Hematopoietic multipotent progenitor cell treated with erythropoietin and hydrocortisone succinate and interleukin-3 and kit ligand, for 4 days (in vitro differentiated cells): ENCODE data around the gene GCGR.

Experiments
- DNase-seq: peaks from one replicate; pipeline ENCODE4 v3.0.0-alpha.2; 2015

GCGR gene

DNA sequence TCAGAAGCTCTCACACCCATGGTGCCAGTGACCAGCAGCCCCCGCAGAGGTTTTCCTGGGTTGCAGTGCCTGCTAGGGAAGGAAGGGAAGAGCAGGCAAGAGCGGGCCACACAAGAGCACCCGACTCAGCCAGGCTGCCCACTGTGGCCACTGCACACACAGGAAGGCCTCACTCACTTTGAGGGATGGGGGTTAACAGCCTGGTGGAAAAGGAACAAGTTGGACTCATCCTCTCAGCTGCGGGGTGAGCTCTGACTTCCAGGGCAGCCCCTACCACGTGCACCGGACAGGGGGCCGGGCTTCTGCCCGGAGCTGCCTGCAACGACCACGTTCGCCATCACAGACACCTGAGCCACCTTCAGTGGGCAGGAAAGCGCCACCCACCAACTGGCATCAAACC lies 48.3 kb downstream of the GCGR start:
- DNase-seq: no peak

DNA sequence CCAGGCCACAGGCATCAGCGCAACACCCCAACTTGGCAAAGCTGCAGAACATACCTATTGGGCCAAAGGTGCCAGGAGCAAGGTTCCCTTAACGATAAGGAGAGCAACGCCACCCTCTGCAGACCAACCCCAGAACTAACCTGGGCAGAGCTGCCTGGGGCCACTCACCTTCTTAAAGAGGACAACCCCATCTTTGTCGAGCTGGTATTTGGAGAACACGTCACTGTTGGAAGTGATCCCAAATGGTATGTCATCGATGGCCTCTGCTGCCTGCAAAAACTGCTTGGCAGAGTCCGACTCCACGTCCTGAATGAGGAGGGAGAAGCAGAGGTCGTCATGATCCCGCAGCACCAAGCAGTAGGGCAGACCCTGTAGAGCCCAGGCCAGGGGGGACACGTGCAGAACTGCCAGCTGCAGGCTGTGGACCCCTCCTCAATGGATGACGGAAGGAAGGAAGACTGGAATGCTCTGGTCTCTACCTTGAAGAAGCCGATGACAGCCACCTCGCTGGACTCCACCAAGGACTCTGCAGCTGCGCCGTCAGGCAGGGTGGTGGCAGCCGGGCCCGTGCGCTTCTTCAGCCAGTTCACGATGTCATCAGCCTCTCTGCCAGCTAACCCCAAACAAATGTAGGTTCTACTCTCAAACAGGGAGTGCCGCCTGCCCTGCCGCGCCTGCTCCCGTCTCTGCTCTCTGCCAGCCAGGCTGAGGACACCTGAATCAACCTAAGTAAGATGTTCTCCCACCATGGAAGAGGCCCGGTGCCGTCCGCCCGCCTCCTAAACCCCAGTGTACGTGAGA lies 51.2 kb downstream of the GCGR start:
- peak; percentile 37 for DNase-seq

DNA sequence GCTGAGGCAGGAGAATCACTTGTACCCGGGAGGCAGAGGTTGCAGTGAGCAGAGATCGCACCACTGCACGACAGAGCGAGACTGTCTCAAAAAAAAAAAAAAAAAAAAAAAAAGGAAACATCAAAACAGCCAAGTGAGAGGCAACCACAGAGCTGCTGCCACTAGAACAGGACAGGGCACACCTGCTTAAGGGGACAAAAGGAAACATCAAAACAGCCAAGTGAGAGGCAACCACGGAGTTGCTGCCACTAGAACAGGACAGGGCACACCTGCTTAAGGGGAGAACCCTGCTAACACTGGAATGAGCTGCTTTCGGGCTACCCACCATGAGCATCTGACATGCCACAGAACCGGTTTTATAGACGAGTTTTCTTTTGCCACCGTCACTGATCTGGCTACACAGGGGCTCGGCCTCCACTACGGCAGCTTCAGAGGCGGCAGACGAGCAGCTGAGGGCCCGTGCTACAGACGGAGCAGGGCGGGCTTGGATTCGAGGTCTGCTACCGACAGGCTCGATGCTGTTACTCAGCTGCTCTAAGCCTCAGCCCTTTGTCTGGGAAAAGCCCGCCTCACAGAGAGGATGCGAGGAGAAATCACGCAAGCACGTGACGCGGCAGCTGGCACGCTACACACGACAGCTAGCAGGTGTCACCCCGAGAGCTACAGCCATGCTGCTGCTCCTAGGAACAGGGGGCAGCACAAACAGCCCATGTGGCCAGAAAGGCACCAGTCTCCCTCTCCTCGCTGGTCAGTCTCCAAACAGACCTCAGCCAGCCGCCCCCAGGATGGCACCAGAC lies 54.4 kb downstream of the GCGR start:
- DNase-seq: no peak

DNA sequence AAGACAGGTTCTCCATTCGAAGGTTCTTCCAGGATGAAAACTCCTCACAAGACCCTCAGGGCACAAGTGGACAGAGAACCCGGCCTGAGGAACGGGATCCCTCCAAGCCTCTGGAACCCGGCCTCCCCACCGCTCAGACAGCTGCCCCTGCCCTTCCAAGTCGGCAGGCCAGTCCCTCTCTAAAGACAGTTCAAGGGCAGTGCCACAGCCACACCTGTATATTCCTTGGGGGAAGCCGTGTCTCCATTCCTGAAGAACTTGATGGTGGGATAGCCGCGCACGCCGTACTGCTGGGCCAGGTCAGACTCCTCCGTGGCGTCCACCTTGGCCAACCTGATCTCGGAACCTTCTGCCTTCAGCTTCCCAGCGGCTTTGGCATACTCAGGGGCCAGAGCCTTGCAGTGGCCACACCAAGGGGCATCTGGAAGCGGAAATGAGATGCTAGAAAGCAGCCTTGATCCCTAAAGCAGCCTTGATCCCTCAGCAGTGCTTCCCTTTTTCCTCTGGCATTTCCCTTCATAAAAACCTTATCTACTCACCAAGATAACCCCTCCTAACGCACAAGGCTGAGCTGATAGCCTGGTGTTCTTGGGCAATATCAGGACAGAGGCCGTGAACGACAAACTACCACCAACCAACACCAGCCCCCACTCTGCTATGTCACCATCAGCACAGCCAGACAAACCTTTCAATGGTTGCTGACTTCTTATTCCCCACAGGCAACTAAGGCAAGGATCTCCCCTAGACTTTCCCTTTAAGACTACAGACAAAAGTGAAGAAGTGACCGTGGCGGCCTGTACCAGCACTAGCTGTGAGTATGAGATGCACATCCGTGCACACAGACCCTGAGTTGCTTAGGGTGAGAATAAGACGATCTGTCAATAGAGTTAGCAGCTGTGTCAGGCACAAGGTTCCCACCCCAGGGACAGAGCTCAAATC lies 55.3 kb downstream of the GCGR start:
- DNase-seq: peak; percentile 60

DNA sequence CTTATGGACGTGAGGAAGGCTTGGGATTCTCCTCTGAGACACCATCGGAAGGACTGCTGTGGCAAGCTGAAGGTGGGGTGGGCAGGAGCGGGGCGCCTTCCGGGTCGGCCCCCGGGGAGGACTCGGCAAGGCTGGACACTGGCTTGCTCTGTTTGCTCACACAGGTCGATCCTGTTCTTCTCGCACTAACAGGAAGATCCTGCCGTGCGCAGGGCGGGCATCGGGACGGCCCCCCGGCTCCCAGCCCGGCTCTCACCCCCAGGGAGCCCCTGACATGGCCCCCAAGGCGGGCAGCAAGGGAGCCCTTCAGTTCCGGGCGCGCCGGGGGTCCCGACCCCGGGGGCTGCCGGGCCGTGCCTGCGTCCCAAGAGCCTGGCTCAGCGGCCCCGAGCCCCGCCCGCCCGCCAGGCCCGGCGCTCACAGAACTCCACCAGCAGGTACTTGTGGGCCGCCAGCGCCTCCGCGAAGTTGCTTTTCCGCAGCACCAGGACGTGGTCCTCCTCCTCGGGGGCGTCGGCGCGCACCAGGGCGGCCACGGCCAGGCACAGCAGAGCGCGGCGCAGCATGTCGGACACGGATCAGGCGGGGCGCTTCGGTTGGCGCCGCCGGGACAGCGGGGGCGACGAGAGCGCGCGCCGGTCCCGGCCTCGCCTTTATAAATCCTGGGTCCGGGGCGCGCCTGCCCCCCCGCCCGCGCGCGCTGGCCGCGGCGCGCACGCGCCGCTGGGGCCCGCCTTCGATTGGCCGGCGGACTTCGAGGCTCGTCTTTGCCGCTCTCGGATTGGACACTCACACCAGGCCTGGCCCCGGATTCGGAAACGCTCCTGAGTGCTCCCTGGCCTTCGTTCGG lies 56.2 kb downstream of the GCGR start, which contains the start of gene P4HB:
P4HB (minus strand) TSS at position 630 of the 850 bp plus-strand sequence; CDS start at position 566, 64 bp downstream.
- no peak for DNase-seq

DNA sequence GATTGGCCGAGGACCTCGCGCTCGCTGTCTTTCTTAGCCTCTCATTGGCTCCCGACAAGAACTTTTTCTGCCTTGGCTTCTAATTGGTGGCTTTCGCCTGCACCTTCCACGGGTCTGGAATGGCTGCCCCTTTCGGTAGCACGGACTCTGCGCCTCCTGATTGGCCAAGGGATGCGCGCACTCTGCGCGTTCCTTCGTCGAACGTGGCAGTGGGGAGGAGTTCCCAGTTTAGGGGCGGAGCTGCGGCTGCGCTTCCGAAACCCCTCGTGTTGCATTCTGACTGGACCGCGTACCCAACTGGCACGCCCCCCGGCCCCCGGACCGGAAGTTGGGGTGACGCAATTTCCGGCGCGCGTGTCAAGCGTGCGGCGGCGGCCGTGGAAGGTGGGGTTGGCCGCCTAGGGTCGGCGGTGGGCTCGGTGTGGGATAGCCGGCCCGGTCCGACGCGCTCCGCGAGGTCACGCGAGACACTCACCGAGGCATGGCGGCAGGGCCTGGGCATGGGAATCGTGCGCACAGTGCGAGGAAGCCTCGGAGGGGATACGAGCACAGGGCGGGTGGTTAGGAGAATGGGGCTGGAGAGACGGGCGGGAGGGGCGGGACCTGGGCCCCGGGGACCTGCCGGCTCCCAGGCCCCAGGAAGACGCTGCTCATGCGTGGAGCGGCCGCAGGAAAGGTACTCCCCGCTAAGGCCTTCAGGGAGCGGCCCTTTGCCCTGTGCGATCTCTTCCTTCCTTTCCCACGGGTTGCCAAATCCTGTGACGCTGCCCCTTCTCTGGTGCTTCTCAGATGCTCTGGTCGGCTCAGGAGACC lies 57.0 kb downstream of the GCGR start:
- peak; percentile 100 for DNase-seq

DNA sequence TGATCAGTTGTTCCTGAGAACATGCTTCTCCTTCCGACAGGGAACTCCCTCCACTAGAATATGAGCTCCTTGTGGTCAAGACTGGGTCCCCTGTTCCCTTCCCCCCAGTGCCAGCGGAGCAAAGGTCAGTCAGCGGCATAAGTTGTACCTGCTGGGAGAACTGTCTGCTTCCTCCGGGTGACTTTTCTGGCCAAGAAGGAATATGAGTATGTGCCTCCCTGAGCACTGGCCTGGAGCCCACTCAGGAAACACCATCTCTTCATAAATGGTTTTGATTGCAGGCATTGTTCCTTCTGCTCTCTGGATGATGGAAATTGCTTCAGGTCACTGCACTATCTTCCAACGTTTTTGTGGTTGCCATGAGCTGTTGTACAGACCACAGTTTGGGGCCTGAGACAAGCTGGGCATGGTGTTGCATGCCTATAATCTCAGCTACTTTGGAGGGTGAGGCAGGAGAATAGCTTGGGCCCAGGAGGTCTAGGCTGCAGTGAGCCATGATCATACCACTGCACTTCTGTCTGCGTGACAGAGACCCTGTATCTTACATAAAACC lies 59.2 kb downstream of the GCGR start:
- DNase-seq: peak; percentile 40
